Stimulated activated CD8-positive, alpha-beta memory T cell treated with anti-CD3 and anti-CD28 coated beads, Interleukin-12 subunit alpha, Interleukin-12 subunit beta, amount 100 ng/mL, for 24 hours (primary cell): ENCODE results near the gene GPAT2.
"Not testable (repeated sequence)": the region's sequence is repeated elsewhere in the genome, so short reads cannot be mapped to it uniquely, and the experiment has no call there.

Experiments
- DNase-seq: peaks from one replicate; pipeline ENCODE4 v3.0.0-alpha.2; 2020; ENCODE audit errors: extremely low read depth

GPAT2 gene

DNA sequence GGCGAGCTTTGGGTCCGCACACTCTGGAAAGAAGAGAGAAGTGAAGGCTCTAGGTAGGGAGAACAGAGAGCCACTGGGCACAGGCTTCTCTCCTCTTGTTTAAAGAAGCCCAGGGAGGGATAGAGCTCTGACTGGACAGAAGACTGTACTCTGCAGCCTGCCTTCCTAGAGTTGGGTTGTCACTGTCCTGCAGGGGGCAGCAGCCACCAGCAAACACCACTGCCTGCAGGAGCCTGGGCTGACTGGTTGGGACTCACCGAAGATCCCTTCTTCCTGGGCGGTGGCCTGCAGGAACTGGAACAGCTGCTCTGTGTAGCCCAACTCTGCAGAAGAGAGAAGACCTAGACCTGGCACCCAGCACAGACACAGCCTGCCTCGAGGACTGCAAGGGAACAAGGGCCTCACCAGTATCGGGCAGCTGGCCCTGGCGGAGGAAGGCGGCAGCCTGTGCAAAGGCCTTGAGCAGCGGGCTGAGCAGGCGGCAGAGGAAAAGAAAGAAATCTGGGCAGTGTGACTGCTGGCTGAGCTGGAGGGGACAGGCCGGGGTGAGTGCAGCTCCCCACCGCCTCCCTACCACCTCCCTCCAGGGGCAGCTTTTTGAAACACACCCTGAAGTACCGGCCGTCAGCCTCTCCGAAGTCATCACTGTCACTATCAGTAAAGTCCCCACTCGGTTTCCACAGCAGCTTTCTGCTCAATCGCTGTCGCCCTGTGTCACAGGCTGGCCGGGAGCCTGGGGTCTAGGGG is 11.8 kb downstream of the GPAT2 start:
- peak; percentile 23 for DNase-seq

- DNase-seq: not testable (repeated sequence)
Observed at GRCh38 chr2:96022126-96022525, 12.6 kb downstream of the GPAT2 start.

GRCh38 chr2:96021142-96021541 is 13.6 kb downstream of the GPAT2 start:
- DNase-seq: not testable (repeated sequence)

DNA sequence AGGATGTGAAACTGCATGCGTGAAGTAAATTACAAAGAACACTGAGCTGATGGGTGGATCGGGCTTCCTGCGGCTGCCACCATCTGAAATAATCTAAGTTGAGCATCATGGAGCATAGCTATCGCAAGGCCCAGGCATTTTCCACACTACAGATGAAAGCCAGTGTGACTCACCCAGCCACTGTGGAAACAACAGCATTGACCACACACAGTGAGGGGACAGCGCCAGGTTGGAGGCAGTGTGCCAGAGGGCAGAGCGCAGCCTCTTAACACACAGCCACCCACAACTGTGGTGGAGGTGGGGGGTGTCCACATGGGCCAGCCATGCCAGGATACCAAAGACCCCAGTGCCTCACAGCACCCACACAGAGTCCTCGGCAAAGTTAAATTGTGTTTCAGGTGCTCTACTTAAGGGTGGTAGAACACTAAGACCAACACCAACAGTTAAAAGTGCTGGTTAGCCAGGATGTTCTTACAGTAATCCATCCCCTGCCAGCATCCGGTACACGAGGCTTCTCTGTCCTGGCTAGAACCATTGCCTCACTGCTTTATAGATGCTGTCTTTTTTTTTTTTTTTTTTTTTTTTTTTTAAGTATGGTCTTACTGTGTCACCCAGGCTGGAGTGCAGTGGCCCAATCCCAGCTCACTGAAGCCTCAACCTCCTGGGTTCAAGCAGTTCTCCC is 14.7 kb downstream of the GPAT2 start:
- DNase-seq: not testable (repeated sequence)

DNA sequence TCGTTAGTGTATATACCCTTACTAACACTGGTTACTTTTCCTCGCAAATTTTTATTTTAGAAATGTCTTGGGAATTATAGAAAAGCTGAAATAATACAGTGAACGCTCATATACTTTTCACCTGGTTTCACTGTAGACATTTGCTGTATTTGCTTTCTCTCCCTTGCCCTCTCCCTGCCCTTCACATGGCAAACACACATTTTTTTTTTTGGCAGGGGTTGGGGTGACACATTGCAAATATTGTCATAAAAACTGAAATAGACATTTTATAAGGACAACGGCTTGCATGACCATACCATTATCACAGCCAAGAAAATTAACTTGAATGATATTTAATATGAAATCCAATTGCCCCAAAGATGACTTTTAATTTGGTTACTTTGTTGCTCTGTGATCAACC is 18.4 kb downstream of the GPAT2 start:
- DNase-seq: not testable (repeated sequence)

- not testable (repeated sequence) for DNase-seq
Observed at GRCh38 chr2:96012792-96013264, 21.9 kb downstream of the GPAT2 start.

DNA sequence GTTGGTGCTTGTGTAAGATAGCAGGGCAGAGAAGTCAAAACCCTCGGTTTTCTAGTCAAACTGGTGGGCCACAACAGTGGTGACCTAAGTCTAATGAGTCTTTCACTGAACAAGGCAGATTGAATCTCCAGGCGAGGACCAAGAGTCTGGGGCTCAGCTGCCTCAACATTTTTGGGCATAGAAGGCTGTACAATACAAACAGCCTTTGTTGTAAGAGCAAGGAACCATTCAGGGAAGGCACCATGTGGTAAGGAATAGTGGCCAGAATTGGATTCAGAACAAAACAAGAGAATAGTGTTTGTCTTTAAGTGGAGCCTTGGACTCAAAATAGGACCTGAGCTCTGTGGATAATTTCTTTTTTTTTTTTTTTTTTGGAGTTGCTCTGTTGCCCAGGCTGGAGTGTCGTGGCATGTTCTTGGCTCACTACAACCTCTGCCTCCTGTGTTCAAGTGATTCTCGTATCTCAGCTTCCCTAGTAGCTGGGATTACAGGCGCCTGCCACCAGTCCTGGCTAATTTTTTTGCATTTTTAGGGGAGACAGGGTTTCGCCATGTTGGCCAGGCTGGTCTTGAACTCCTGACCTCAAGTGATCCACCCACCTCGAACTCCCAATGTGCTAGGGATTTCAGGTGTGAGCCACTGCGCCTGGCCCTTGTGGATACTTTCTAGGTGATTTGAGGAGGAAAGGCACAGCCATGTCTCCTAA is 22.5 kb downstream of the GPAT2 start:
- not testable (repeated sequence) for DNase-seq

DNA sequence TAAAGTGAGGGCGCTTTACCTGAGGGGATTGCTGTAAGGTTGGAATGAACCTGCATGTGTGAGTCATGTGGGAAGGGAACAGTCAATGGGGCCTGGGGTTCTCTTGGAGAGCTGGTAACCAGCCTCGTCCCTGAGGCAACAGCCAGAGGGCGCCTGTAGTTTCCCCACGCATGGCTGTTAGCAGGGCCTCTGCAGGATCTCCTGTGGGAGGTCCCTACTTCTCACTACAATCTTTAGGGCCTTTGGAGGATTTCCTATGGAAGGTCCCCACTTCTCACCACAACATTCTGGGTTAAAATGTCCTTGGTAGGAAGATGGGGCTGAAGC is 23.6 kb downstream of the GPAT2 start:
- DNase-seq: not testable (repeated sequence)

GRCh38 chr2:96010320-96011128 is 24.2 kb downstream of the GPAT2 start:
- peak; percentile 97 for DNase-seq

DNA sequence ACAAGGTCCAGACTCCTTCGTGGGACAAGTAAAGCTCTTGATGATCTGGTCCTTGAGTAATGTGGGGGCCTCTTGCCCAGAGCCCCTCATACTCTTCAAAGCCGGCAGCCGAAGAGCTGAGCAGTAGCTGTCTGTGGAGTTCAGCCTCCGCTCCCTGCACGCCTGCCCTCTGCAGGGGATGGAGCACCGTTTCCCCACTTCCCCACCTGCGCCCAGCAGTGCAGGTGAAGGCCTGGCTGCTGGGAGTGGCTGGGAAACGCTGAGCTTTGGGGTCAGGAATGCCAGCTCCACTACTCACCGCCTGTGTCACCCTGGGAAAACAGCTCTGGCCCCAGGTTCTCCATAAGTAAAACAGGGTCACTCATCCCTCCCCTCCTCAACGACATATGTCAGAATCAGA is 24.9 kb downstream of the GPAT2 start:
- not testable (repeated sequence) for DNase-seq

GRCh38 chr2:96008051-96008450 is 26.7 kb downstream of the GPAT2 start:
- DNase-seq: not testable (repeated sequence)

GRCh38 chr2:96006248-96006647 is 28.5 kb downstream of the GPAT2 start:
- DNase-seq: not testable (repeated sequence)

DNA sequence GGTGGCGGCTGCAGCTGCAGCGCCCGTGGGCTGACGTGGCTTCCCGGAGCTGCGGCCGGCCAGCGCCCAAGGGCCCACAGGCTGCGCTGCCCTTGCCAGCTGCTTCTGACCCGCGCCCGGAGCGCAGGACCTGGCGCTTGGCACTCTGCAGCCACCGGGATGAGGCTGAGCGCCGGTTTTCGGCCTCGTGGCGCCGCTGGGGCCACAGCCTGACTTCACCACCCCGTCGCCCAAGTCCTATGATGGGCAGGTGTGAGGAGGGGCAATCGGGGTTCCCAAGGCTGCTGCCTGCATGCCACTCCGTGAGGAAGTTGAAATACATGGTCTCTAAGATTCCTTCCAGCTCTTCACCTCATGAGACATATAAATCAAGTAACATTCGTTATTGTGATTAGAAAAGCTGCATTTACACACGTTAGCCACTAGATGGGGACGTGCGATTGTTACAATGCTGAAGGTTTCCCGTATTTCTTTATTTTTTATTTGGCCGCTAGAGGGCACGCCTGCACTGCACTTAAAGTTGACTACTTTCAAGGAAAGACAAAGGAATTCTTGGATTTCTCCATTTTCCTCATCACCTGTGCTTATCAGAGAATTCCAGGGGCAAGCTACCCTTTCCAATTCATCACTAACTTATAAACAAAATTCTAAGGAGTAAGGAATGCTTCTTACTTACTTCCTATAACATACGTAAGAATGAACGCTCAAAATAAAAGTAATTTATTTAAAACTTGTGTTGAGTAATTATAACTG is 42.0 kb downstream of the GPAT2 start:
- DNase-seq: not testable (repeated sequence)

DNA sequence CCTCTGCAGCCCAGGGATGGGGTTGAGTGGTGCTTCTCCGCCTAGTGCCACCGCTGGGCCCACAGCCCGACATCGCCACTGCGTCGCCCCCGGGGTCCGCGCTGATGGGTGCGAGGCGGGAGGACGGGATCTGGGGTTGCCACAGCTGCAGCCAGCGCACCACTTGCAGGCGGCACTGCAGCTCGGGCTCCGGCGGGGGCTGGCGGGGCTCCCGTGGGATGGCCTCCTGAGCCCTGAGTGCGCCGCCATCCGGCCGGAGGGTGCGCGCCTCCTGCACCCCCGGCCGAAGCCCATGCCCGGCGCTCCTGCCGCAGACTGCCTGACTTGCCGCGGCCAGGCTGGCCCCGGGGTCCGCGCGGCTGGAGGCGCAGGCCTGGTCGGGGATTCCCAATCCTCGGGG is 42.6 kb downstream of the GPAT2 start:
- DNase-seq: not testable (repeated sequence)

DNA sequence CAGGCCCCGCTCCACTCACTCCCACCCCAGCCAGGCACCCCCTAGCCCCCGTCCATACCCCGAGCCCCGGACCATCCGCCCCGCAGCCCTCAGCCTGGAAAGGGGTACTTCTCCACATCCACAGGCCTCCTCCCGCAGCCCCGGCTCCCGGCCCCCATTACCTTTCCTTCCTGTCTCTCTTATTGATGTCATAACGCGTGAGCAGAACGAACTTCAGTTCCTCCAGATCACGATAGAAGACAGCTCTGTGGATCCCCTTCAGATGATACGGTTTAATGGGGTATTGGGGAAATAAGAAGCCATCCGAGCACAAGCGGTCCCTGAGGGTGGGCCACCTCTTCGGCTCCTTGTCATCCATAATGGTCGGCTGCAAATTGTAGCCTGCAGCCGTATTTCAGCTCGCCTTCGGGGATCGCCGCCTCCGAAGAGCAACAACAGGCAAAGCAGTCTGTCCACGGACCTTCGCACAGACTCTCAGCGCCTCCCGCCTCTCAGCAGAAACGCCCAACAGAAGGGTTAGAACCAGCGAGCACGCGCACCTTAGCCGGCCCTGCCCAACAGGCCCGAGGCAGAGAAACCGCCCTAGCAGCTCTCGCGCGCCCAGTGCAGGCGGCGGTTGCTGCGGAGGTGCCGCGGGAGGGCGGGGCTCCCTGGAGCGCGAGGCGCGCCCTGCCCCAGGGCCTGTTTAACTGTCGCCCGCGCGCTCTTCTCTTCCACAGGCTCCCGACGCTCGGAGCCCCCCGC is 43.2 kb downstream of the GPAT2 start, which contains the start of gene ANKRD36C:
Gene ANKRD36C (minus strand): TSS at position 474 of the 744 bp plus-strand sequence. CDS start 116 bp downstream, at position 358.
- not testable (repeated sequence) for DNase-seq

GRCh38 chr2:95990884-95991283 is 43.8 kb downstream of the GPAT2 start:
- DNase-seq: not testable (repeated sequence)
